ENCODE measurements around the gene NRXN2.
"Not testable (repeated sequence)": the region's sequence is repeated elsewhere in the genome, so short reads cannot be mapped to it uniquely, and the experiment has no call there.

NRXN2 gene

DNA sequence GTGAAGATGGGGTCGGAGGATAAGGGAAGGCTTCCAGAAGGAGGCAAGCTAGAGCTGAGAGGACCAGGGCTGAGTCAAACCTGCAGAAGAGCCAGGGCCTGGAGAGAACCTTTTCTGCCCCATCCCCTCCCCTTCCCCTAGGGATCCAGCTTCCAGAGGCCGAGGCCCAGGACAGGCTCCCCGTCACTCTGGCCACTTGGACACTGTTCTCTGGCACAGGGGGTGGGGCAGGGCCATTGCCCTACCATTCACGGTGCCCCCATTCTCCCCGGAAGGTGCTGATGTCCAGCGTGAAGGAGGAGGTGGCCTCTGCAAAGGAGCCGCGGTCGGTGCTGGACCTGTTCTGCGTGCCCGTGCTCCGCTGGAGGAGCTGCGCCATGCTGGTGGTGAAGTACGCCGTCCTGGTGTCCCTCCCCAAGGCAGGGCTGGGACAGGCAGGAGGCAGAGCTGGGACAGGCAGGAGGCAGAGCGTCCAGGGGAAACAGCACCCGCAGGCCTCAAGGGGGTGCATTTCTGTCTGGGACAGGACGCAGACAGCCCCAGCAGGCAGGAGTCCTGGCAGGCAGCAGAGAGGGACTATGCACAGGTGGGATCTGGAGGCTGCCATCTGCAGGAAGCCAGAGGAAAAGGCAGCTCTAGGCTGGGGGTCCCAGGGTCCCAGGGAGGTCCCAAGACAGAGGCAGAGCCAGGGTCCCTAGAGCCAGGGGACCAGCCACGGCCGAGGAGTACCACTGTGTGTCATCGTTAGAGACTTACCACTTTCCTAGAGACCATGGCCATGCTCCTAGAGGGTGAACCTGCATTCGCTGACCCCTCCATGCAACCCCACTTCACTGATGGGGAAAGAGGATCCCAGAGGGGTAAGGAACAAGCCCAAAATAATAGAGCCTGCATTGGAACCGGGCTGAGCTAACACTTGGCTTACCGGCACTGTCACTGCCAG is 157.8 kb downstream of the NRXN2 start:
- no peak for DNase-seq (ENCODE audit: low read depth)

DNA sequence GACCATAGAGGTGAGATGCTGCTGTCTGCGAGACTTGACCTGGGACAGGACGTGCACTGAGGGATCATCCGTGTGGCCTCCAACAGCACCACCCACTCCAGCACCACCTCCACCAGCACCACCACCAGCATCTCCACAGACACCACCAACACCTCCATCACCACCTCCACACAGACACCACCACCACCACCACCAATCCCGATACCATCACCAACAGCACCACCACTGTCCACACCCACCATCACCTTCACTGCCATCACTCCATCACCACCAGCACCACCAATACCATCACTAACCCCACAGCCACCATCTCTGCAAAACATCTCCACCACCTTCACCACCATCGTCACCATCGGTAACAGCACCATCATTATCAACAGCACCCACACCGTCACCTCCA is 158.6 kb downstream of the NRXN2 start:
- DNase-seq (ENCODE audit: low read depth): no peak

DNA sequence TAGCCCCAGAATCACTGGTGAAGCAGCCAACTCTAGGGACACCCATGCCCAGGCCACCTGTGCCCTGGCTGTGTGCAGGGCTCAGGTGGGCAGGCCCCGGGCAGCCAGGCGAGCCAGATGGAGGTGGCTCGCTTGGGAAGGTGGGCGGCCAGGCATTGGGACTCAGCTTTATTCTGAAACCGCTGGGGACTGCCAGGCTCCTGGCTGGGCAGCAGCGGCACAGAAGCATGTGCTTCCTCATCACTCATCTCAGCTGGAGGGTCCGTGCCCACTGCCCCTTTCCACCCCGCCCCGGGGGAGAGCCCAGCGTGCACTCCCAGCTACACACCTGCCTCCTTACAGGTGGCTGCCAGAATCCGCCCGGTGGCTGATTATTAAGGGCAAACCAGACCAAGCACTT is 159.0 kb downstream of the NRXN2 start:
- DNase-seq (ENCODE audit: low read depth): no peak

DNA sequence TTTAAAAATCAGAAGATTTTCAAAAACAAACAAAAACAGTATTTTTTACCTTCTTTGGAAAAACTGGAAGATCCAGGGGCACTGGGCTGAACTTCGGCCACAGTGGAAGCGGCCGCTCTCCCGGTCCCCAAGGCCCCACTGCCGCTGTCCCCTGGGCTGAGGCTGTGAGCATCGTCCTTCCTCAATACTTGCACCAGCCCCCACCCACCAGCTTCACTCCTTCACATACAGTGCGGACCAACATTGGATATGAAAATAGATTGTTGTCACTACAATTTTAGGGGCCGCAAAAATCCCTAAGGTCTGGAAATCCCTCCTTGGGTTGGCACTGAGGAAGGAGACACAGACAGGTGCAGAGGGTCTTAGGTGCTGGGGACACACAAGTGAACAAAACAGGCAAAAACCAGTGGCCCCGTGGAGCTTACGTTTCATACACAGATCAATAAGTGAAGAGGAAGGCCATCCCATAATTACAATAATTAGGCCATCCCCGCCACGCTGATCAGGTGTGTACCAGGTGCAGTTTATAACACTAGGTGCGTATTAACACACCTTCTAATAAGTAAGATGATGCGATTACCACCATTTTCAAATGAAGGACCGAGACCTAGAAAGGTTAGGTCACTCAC is 160.2 kb downstream of the NRXN2 start:
- DNase-seq (ENCODE audit: low read depth): no peak

DNA sequence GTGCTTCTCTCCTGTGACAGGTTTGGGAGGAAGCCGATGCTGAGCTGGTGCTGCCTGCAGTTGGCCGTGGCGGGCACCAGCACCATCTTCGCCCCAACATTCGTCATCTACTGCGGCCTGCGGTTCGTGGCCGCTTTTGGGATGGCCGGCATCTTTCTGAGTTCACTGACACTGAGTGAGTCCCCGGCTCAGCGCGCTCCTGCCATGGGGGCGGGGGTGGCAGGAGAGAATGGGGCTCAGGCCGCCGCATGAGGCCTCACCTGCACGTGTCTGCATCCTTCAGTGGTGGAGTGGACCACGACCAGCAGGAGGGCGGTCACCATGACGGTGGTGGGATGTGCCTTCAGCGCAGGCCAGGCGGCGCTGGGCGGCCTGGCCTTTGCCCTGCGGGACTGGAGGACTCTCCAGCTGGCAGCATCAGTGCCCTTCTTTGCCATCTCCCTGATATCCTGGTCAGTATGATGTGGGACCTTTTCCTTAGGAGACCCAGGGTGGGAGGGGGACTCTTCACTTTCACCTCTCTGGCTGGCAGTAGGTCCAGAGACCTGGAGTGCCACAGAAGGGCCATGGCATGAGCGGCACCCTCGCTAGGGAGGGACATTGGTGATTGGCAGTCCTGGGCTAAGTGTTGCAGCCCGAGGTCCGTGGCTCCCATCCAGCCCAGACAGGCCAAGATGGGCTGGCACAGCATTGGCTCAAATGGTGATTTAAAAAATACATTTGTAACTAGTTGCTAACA is 160.8 kb downstream of the NRXN2 start:
- DNase-seq (ENCODE audit: low read depth): no peak

DNA sequence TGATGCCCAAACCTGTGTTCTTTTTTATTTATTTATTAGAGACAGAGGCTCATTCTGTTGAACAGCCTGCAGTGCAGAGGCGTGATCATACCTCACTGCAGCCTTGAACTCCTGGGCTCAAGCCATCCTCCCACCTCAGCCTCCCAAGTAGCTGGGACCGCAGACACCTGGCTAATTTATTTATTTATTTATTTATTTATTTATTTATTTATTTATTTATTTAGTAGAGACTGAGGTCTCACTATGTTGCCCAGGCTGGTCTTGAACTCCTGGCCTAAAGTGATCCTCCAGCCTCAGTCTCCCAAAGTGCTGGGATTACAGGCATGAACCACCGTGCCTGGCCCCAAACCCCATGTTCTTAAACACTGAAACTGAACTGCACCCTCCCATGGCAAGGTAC is 161.6 kb downstream of the NRXN2 start:
- DNase-seq (ENCODE audit: low read depth): not testable (repeated sequence)

DNA sequence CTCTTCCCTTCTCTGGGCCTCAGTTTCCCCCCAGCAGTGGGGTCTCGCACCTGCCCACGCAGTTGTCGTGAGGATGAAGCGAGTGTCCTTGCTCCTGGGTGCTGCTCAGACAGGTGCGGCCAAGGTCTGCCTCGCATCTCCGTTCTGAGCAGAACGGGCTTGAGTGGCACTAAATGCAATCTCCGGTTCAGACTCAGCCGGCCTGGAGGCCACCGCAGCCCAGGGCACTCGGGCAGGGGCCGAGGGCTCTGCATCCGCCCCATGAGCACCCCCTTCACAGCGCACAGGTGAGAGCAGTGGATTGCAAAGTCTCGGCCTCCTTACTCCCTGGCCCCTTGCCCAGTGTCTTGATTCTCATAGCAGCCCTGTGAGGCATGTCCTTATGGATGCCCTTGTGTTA is 162.1 kb downstream of the NRXN2 start:
- DNase-seq (ENCODE audit: low read depth): no peak

DNA sequence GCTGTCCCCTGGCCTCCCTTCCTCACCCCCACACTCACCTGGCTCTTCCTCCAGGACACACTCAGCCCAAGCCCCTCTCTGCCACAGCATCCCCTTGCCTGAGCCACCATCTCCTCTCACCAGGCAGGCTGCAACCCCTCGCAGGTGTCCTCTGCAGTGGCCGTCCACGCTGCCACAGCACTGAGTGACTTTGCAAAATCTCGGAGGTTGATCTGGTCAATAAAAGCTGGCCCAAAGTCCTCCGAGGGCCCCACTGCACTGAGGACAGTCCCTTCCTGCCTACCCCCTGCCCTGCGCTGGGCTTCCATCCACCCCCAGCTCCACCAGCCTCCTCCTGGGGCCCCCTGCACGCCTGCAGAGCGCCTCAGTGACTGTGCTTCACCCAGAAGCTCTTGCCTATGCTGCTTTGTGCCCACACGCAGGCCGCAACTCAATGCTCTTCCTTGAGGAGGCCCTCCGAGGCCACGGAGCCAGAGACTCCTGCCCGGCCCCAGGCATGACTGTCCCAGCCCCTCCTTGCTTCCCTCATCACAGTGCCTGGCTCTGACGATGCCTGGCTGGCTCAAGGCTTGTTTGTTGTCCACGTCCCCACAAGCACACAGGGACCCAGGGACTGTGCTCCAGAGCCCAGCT is 162.7 kb downstream of the NRXN2 start:
- no peak for DNase-seq (ENCODE audit: low read depth)

DNA sequence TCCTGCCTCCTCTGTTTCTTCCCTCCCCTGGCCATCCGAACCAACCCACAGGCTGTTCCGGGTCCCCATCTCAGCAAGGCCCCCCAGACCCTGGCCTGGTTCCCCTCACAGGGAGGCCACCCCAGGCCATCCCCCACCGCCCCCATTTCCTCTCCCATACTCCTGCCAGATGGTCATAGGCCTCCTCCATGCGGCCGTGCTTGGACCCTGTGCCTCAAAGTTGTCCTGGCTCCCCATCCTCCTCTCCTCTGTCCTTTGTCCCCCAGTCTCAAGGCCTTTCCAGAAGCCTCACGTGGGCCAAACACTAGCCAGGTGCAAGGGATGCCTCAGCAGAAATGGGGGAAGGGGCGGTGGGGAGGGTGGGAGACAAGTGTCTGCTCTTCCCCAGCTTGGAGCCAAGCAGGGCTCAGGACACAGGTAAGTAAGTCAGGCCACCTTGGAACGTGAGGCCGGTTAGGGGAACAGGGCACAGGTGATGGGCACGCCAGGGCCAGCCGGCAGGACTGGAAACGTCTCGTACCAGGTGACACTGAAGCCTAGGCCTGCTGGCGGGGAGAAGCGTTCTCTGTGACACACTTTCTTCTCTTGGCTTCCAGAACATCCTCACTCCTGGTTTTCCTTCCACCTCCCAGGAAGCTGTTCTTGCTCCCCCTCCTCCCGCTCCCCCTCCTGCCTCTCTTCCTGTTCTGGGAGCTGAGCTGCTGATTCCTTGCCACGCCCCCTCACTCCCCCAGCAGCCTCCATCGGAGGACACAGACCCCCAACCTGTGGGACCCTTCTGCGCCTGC is 163.5 kb downstream of the NRXN2 start:
- no peak for DNase-seq (ENCODE audit: low read depth)

DNA sequence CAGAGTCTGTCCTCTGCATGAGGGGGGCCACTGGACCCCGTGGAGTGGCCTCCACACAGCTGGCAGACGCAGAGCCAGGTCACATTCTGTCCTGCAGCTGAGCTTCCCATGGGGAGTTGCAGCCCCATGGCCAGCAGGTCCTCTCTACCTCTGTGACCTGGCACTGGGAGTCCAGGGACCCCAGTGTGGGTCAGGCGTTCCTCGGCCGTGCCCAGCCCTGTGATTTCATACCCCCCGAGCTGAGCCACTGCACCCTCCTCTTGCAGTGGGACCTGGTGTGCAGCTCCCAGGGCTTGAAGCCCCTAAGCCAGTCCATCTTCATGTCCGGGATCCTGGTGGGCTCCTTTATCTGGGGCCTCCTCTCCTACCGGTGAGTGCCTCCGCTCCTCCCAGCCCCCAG is 164.1 kb downstream of the NRXN2 start:
- no peak for DNase-seq (ENCODE audit: low read depth)

DNA sequence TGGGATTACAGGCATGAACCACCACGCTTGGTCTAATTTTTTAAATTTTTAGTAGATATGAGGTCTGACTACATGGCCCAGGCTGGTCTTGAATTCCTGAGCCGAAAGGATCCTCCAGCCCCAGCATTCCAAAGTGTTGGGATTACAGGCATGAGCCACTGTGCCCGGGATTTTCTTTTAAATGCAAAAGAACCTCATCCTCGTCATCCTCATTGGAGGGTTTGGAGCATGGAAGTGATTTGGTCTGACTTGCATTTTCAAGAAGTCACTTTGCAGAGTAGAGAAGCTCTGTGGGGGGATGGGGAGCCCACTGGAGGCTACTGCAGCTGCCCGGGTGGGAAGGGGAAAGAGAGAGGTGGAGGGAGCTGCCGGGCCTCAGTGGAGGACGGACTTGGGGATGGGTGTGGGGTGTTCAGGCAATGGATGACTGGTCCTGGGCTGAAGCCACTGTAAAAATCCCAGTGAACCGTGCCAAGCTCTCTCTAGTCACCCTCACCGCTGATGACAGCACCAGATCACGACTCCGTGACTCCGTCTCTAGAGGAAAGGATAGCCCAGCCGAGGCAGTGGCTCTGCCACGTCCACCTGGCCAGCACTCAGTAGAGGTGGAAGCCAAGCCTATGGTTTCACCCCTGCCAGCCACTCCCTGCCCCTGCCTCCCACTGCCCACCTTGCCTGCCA is 164.8 kb downstream of the NRXN2 start:
- DNase-seq (ENCODE audit: low read depth): no peak

DNA sequence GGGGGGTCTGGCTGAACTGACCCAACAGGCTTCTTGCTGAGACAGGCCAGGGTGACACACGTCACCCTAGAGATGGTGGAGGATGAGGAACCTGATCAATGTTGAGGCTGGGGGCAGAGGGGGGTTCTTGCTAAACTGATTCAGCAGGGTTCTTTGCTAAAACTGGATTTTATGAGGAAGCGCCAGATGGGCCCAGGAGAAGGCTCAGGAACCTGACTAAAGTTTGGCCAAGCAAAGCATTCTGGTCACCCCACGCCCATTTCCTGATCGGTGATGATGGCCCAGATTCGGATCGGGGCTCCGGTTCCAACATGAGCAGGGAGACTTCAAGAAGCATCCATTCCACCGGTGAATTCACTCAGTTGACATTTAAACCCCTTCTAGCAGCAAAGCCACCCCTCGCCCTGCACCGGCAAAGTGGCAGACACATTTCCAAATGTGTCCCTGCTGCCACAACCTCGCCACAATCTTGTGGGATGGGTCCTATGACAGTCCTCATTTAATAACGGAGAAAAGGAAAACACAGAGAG is 166.2 kb downstream of the NRXN2 start:
- DNase-seq (ENCODE audit: low read depth): no peak

Measured in stimulated activated CD8-positive, alpha-beta memory T cell treated with anti-CD3 and anti-CD28 coated beads, Interleukin-15, amount 100 ng/mL, for 1 hour (primary cell).